Measurements from ENCODE around the gene SLC25A20.
"Not testable (repeated sequence)": the region's sequence is repeated elsewhere in the genome, so short reads cannot be mapped to it uniquely, and the experiment has no call there.

SLC25A20 gene, protein sequence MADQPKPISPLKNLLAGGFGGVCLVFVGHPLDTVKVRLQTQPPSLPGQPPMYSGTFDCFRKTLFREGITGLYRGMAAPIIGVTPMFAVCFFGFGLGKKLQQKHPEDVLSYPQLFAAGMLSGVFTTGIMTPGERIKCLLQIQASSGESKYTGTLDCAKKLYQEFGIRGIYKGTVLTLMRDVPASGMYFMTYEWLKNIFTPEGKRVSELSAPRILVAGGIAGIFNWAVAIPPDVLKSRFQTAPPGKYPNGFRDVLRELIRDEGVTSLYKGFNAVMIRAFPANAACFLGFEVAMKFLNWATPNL

GRCh38 chr3:48898383-48899234, at the start of gene SLC25A20:
Gene SLC25A20, minus strand, starts transcription at chr3:48898882. Its CDS starts 88 bp downstream, at chr3:48898794.
- peak; percentile 33 for DNase-seq

- DNase-seq: no peak
These were observed 47.3 kb upstream of the SLC25A20 start for GRCh38 chr3:48945891-48946549.

DNA sequence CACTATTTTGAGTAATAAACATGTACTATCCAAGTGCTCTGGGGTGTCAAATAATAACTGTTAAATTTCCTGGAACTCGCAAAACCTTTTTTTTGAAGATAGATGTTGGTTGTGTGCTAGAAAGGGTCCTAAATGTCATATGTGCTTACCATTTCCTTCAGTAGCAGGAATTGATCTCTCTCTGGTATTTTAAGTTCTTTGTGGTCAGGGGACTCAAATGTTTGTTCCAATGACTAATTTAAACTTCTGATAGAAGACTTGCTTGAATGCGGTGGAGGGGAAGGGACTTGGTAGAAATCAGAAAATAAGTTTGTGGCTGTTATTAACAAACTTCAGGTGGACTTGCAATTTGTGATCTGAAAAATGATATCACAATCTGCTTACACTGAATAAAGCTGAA, 46.8 kb upstream of the SLC25A20 start:
- DNase-seq: no peak

DNA sequence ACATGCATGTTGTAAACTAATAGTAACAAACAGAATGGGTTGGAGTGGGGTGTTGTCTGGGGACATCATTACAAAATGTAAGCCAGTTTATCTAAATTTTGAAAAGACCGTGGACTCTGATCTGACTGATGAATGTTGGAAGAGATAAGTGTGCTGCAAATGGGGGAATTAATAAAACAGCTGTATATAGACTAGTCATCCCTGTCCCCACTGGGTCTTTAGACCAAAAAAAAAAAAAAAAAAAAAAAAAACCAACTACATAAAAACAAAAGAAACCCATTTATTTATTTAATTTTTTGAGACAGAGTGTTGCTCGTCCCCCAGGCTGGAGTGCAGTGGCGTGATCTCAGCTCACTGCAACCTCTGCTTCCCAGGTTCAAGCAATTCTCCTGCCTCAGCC, 40.0 kb upstream of the SLC25A20 start:
- DNase-seq: no peak

- no peak for DNase-seq
These were observed 39.5 kb upstream of the SLC25A20 start for GRCh38 chr3:48938156-48938555.

- DNase-seq: no peak
These were observed 36.8 kb upstream of the SLC25A20 start for GRCh38 chr3:48935530-48935929.

- DNase-seq: no peak
These were observed 35.8 kb upstream of the SLC25A20 start for GRCh38 chr3:48934333-48934991.

- no peak for DNase-seq
These were observed 33.4 kb upstream of the SLC25A20 start for GRCh38 chr3:48931944-48932580.

DNA sequence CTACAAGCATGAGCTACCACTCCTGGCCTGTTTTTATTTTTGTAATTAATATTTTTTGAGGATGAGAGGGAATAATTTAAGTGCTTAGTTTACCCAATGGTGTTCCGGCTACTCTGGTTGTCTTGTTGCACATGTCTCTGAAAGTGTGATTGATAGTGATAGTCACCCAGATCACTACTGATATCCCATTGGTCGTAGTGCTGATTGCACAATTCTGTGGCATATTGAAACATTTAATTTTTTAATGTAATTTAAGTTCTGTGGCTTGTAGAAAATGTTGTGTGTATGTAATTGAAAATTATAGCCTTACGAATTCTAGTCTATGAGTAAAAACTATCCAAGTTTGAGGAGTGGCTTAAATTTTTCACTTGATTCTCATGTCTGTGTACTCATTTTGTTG, 31.9 kb upstream of the SLC25A20 start:
- DNase-seq: no peak

DNA sequence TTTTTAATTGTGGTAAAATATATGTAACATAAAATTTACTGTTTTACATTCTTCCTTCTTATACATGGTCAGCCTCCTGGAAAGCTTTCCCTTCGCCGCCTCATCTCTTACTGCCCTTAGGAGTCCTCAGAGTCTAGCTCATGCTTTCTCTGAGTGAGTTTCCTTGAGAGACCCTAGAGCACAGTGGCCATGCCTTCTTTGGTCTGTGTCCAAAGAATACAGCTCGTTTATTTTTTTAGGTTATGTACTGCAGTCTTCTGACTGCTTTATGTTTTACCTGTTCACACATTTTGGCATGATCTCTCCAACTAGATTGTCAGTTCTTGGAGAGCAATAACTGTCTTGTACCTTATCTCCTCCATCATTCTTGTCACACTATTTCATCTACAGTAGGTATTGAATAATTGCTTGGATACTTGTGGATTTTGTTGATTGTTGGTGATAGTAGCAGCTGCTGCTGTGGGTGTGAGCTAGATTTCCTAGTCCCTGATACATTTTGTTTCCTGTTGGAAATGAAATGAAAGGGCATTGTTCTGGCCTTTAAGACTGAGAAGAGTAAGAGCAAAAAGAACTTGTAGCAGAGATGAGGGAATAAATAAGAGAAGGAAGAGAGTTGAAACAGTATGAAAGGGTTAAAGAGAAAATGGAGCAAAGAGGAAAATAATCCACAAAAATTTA, 30.8 kb upstream of the SLC25A20 start:
- DNase-seq: no peak

- DNase-seq: no peak
These were observed 30.0 kb upstream of the SLC25A20 start for GRCh38 chr3:48928679-48929078.

DNA sequence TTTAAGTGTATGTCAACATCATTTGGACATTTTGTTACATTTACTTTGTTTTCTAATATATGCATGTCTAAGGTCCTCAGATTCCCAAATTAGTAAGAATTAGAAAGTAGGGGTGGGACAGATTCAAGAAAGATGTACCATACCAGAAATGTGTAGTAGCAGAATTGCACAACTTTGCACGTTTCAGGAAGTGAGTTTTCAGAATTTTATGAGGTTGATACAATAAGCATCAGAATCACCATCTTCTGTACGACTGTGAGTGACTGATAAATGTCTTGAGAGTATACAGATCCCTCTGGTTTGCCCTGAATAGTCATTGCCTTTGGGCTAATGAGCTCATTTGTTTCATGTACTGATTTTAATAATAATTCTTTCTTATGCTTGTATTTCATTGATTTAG, 29.2 kb upstream of the SLC25A20 start:
- DNase-seq: no peak

- no peak for DNase-seq
These were observed 28.0 kb upstream of the SLC25A20 start for GRCh38 chr3:48926425-48927392.

DNA sequence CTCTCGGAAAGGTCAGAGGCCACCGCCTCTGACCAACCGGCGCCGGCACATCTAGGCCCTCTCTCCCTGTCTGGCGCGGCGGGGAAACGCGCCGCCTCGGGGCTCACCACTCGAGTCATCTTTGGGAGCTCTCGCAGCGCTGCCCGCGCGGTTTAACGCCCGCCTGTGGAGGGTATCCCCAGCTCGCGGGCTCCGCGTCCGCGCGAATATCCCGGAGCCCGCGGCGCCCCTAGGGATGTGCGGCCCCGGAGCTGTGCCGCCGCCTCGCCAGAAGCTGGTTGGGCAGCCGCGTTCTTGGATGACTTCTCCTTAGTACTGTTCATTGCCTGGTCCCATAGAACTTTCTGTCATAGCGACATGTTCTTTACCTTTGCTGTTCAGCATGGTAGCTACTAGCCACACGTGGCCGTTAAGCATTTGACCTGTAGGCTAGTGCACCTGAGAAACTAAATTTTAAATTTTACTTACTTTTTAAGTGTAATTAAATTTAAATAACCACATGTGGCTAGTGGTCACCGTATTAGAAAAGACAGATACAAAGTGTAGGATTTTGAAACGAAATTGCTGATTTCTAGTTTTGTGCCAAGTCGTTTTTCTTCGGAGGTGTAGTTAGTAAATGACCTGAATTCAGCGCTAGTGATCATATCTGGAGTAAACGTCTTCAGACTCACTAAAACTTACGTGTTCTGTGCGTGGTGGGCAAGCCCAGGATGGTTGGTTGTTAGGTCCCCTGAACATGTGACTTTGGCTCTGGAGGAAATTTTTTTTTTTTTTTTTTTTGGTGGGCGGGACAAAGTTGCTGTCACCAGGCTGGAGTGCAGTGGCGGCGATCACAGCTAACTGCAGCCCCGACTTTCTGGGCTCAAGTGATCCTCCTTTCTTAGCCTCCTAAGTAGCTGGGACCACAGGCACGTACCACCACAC, 20.8 kb upstream of the SLC25A20 start:
- no peak for DNase-seq

DNA sequence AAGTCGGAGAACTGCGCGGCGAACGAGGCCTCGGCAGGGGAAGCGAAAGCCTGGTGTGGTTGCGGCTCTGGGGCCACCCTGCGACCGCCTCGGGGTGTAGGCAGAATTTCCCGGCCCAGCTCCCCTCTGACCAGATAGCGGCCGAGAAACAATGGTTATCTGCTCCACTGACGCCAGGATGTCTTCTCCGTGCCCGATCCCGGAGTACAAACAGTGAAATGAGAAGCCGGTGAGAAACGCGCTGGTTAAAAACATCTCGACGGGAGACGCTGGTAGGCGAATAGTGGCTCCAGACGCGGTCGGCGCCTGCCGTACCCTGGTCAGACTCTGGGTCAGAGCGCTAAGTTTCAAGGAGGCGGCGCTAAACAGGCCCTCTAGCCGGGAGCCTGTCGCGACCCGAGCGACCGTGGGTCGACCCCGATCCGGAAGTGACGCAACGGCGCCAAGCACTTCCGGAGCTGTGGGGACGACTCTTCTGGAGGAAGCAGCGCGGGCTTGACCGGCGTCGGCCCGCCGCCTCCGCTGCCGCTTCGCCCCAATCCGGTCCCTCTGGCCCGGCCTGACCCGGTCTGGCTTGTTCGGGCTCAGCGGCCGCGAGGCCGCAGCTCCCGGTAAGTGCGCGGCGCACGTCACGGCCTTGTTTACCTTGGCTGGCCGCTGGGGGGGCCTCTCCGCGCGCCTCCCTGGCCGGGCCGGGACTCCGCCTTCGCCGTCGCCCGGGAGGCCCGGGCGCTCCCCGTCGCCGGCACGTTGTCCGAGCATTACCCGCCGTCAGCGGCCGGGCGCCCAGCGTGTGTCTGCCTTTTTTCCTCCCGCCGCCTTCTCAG, 19.9 kb upstream of the SLC25A20 start, which contains the start of gene ARIH2:
Gene ARIH2, plus strand, starts transcription at position 455 of the 827 bp plus-strand sequence. CDS start 8,717 bp downstream, outside the sequence.
- peak; percentile 50 for DNase-seq

DNA sequence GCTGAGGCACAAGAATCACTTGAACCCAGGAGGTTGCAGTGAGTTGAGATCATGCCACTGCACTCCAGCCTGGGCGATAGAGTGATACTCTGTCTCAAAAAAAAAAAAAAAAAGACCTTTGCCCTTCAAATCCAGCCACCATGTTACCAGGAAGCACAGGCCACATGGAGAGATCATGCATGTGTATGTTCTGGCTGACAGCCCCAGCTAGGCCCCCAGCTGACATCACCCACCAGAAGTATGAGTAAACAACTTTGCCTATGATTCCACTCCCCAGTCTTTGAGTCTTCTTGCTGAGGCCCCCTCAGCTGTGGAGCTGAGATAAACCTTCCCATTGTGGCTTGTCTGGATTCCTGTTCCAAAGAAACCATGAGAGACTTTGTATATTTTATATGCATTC, 16.6 kb upstream of the SLC25A20 start:
- DNase-seq: no peak

DNA sequence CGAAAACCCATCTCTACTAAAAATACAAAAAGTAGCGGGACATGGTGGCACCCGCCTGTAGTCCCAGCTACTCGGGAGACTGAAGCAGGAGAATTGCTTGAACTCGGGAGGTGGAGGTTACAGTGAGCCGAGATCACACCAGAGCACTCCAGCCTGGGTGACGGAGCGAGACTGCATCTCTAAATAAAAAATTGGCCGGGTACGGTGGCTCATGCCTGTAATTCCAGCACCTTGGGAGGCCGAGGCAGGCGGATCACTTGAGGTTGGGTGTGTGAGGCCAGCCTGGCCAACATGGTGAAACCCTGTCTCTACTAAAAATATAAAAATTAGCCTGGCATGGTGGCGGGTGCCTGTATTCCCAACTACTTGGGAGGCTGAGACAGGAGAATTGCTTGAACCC, 8.3 kb upstream of the SLC25A20 start:
- not testable (repeated sequence) for DNase-seq

GRCh38 chr3:48899273-48899672, 591 bp upstream of the SLC25A20 start:
- DNase-seq: no peak

Data from DMS79 (cell line).